Immature natural killer cell (primary cell): Measurements from ENCODE around the gene XPA. TPM values are rescaled to one million over a fixed set of nuclear protein-coding genes. Genes with fewer than 3 reads are reported as not detected.
"Not testable (repeated sequence)": the region's sequence is repeated elsewhere in the genome, so short reads cannot be mapped to it uniquely, and the experiment has no call there.

Source experiments
- DNase-seq, 3 donors: peaks; one replicate each; pipeline ENCODE4 v3.0.0; 2022; ENCODE audit warnings: mixed read lengths in 1 of 3
- H3K27ac Mint-ChIP-seq, 6 donors: one replicate each; pipeline ENCODE4 v1.8.0; 2020; ENCODE audit warnings: mixed read lengths in 6 of 6, mild to moderate bottlenecking in 5 of 6, inconsistent platforms in 4 of 6, moderate library complexity in 3 of 6
- H3K27me3 Mint-ChIP-seq, 3 donors: one replicate each; pipeline ENCODE4 v1.8.0; 2020 to 2021; ENCODE audit warnings: low read depth in 3 of 3, mild to moderate bottlenecking in 3 of 3, mixed read lengths in 3 of 3, moderate library complexity in 3 of 3, inconsistent platforms in 1 of 3
- H3K36me3 Mint-ChIP-seq, 3 donors: one replicate each; pipeline ENCODE4 v1.8.0; 2020; ENCODE audit warnings: mixed read lengths in 3 of 3, inconsistent platforms in 2 of 3, mild to moderate bottlenecking in 2 of 3
- H3K4me1 Mint-ChIP-seq, 2 donors: one replicate each; pipeline ENCODE4 v1.8.0; 2020; ENCODE audit warnings: inconsistent platforms in 2 of 2, mild to moderate bottlenecking in 2 of 2, mixed read lengths in 2 of 2, moderate library complexity in 1 of 2
- H3K4me3 Mint-ChIP-seq, 5 donors: one replicate each; pipeline ENCODE4 v1.8.0; 2020; ENCODE audit warnings: mild to moderate bottlenecking in 5 of 5, mixed read lengths in 5 of 5, inconsistent platforms in 3 of 5, moderate library complexity in 3 of 5
- H3K9me3 Mint-ChIP-seq, 6 donors: one replicate each; pipeline ENCODE4 v1.8.0; 2020; ENCODE audit warnings: mild to moderate bottlenecking in 6 of 6, mixed read lengths in 6 of 6, inconsistent platforms in 4 of 6, moderate library complexity in 3 of 6
- polyA plus RNA-seq, 3 donors: library from polyadenylated mRNA; unstranded; fragments of 300-500 nt; fragmentation: Illumina TruSeq; gene quantifications; one replicate each; pipeline ENCODE4 v1.2.3, GENCODE V29; 2021

XPA gene
- polyA plus RNA-seq, 3 donors from 2014 or later = 32.2 to 36.5 (median 32.5) TPM

- no peak overlapping the region for H3K4me3 Mint-ChIP-seq
- peaks cover 0 to 5% (median 0%) of the 10 kb centered on the region in 3 donors for H3K36me3 Mint-ChIP-seq
- DNase-seq = no peak
- peaks cover 0 to 6% (median 4%) of the 10 kb centered on the region in 3 donors for H3K27me3 Mint-ChIP-seq
- H3K4me1 Mint-ChIP-seq = no peaks in the 10 kb centered on the region
- H3K27ac Mint-ChIP-seq = no peak overlapping the region
- peaks cover 0 to 5% (median 4%) of the 10 kb centered on the region in 6 donors for H3K9me3 Mint-ChIP-seq
Measured at GRCh38 chr9:97717866-97718265, 20.7 kb upstream of the XPA start.

DNA sequence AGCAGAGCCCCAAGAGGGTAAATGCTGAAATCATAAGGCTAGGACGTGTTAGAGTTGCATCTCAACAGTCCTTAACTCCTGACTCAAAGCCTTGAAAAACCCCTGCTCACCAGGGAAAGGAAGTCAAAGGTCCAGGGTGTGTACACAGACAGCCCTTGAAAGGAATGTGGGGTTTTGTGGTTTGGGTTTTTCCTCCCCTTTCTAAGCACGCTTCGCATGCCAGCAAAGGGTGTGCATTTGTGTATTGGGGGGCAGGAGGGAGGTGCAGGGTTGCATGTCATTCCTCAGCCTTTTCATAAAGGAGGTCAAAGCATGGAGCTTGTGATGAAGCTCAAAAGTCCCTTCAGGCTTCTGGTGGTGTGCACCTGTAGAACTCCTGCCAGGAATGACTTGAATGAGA lies 17.3 kb upstream of the XPA start:
- Mint-ChIP-seq H3K9me3 (no peaks in the 10 kb centered on the region), H3K4me1 (peaks cover 12 to 14% of the 10 kb centered on the region in 2 donors), H3K4me3 (no peak overlapping the region), H3K27ac (no peak overlapping the region), H3K36me3 (peaks cover 0 to 2% (median 0%) of the 10 kb centered on the region in 3 donors), H3K27me3 (peaks cover 0 to 6% (median 6%) of the 10 kb centered on the region in 3 donors)
- DNase-seq = no peak

DNA sequence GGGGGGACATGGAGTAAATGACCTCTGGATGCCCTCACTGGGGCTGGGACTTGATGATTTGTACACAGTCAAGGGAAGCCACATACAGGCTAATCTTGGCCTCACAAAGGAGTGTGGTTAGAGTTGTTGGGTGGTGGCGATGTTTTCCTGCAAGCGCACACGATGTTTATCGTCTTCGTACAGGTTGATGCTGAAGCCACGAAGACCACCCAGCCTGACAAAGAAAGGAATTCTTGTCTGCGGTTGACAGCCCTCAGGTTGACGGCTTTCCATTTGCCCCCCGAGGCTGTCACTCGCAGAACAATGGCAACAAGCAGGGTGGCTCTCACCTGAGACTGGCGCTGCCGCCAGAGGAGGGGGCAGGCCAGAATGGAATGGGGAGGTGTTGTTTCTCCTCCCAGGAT lies 14.1 kb upstream of the XPA start:
- DNase-seq = peak in 2 of 3 donors; percentile 19 to 23
- Mint-ChIP-seq H3K36me3 (peaks cover 0 to 2% (median 0%) of the 10 kb centered on the region in 3 donors), H3K4me1 (peaks cover 15 to 19% of the 10 kb centered on the region in 2 donors), H3K27ac (peak overlapping the region in 2 of 6 donors; percentile 60 to 76), H3K27me3 (peaks cover 3 to 9% (median 5%) of the 10 kb centered on the region in 3 donors), H3K9me3 (no peaks in the 10 kb centered on the region), H3K4me3 (peak overlapping the region in 4 of 5 donors; percentile 24 to 43 (median 31))

- H3K4me3 Mint-ChIP-seq = peak overlapping the region in 4 of 5 donors; percentile 24 to 43 (median 31)
- H3K36me3 Mint-ChIP-seq = peaks cover 0 to 2% (median 0%) of the 10 kb centered on the region in 3 donors
- peaks cover 4 to 9% (median 5%) of the 10 kb centered on the region in 3 donors for H3K27me3 Mint-ChIP-seq
- H3K4me1 Mint-ChIP-seq = peaks cover 22 to 25% of the 10 kb centered on the region in 2 donors
- DNase-seq = peak; percentile 57 to 65 (median 62)
- H3K9me3 Mint-ChIP-seq = no peaks in the 10 kb centered on the region
- H3K27ac Mint-ChIP-seq = peak overlapping the region in 1 of 6 donors; percentile 76
Measured at GRCh38 chr9:97710356-97711222, 13.4 kb upstream of the XPA start.

DNA sequence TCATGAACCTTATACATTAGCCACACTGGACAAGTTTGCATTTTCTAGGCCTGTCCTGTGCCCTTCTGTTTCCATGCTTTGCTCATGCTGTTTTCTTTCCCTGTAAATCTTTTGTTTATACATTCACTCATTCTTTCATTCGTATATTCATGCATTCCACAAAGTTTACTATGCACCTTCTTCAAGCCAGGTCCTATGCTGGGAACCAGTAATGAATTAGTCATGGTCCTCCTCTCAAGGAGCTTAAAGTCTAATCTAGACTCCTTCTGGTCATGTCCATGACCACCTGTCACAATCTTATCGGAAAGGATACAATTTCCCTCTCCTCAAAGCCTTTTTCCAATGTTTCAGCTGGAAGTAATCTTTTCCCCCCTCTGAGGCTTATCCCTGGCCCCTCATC lies 9.1 kb upstream of the XPA start:
- H3K36me3 Mint-ChIP-seq = no peaks in the 10 kb centered on the region

GRCh38 chr9:97705354-97705950 lies 8.3 kb upstream of the XPA start:
- H3K36me3 Mint-ChIP-seq = no peaks in the 10 kb centered on the region
- H3K4me3 Mint-ChIP-seq = no peak overlapping the region
- H3K27ac Mint-ChIP-seq = no peak overlapping the region
- H3K27me3 Mint-ChIP-seq = peaks cover 3 to 8% (median 6%) of the 10 kb centered on the region in 3 donors
- H3K9me3 Mint-ChIP-seq = no peaks in the 10 kb centered on the region
- peak in 1 of 3 donors; percentile 28 for DNase-seq
- peaks cover 14 to 19% of the 10 kb centered on the region in 2 donors for H3K4me1 Mint-ChIP-seq

More for the DNA sequence above, 9.1 kb upstream of the XPA start:
- Mint-ChIP-seq H3K27ac (no peak overlapping the region), H3K9me3 (no peaks in the 10 kb centered on the region), H3K4me3 (no peak overlapping the region), H3K4me1 (peaks cover 22 to 26% of the 10 kb centered on the region in 2 donors), H3K27me3 (peaks cover 4 to 8% (median 5%) of the 10 kb centered on the region in 3 donors)
- DNase-seq = no peak

DNA sequence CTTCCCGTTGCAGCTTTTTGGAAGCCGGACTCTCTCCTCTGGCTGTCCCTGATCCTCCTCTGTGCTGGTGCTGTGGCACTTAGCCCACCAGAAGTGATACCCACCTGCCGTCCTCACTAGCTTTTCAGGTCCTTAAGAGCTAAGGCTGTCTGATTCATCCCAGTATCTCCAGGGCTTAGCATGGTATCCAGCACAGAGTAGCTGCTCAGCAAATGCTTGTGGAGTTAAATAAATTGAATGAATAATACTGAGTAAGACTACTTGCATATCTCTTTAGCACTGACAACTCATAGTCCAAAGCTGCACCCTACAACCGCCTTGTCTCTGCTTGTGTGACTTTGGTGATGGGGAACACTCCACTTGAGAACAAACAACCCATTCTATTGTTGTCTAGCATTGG lies 7.7 kb upstream of the XPA start:
- DNase-seq = no peak
- Mint-ChIP-seq H3K27me3 (peaks cover 3 to 8% (median 4%) of the 10 kb centered on the region in 3 donors), H3K27ac (no peak overlapping the region), H3K4me3 (no peak overlapping the region), H3K9me3 (peaks cover 0 to 2% (median 0%) of the 10 kb centered on the region in 6 donors), H3K4me1 (peaks cover 12 to 17% of the 10 kb centered on the region in 2 donors), H3K36me3 (no peaks in the 10 kb centered on the region)

DNA sequence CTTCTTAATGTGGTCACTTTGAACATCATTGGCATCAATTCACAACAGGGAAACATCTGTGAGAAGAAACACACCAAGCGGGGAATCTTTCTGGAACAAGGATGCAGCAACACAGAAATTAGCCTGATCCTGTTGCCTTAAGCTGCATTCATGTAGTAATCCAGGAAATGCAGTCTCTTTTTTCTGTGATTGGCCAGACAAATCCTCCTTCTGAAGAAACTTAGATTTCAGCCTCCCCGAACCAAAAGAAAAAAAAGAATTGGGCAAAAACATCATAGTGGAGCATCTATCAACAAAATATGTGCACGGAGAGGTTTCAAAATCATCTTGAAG lies 7.2 kb upstream of the XPA start:
- no peak for DNase-seq
- Mint-ChIP-seq H3K9me3 (peaks cover 0 to 2% (median 0%) of the 10 kb centered on the region in 6 donors), H3K4me1 (peaks cover 12 to 17% of the 10 kb centered on the region in 2 donors), H3K36me3 (no peaks in the 10 kb centered on the region), H3K4me3 (no peak overlapping the region), H3K27me3 (peaks cover 3 to 8% (median 6%) of the 10 kb centered on the region in 3 donors), H3K27ac (peak overlapping the region in 1 of 6 donors; percentile 21)

- H3K27ac Mint-ChIP-seq = peak overlapping the region in 2 of 6 donors; percentile 21 to 79
- H3K27me3 Mint-ChIP-seq = peaks cover 3 to 8% (median 6%) of the 10 kb centered on the region in 3 donors
- H3K4me1 Mint-ChIP-seq = peaks cover 12 to 17% of the 10 kb centered on the region in 2 donors
- no peaks in the 10 kb centered on the region for H3K36me3 Mint-ChIP-seq
- H3K4me3 Mint-ChIP-seq = no peak overlapping the region
- H3K9me3 Mint-ChIP-seq = peaks cover 0 to 2% (median 0%) of the 10 kb centered on the region in 6 donors
- DNase-seq = no peak
Measured at GRCh38 chr9:97703437-97704344, 6.6 kb upstream of the XPA start.

- not testable (repeated sequence) for H3K9me3 Mint-ChIP-seq, DNase-seq, H3K36me3 Mint-ChIP-seq, H3K4me3 Mint-ChIP-seq
- Mint-ChIP-seq H3K4me1 (peaks cover 28 to 30% of the 10 kb centered on the region in 2 donors), H3K27ac (peak overlapping the region in 1 of 6 donors; percentile 9), H3K27me3 (peaks cover 4 to 12% (median 6%) of the 10 kb centered on the region in 3 donors)
Measured at GRCh38 chr9:97699824-97700223, 2.7 kb upstream of the XPA start.

GRCh38 chr9:97699281-97699680 lies 2.1 kb upstream of the XPA start:
- not testable (repeated sequence) for H3K4me3 Mint-ChIP-seq, DNase-seq, H3K9me3 Mint-ChIP-seq, H3K36me3 Mint-ChIP-seq
- H3K27me3 Mint-ChIP-seq = peaks cover 4 to 11% (median 6%) of the 10 kb centered on the region in 3 donors
- H3K4me1 Mint-ChIP-seq = peaks cover 34 to 36% of the 10 kb centered on the region in 2 donors
- H3K27ac Mint-ChIP-seq = peak overlapping the region in 1 of 6 donors; percentile 34

- H3K27ac Mint-ChIP-seq = peak overlapping the region in 1 of 6 donors; percentile 34
Measured at GRCh38 chr9:97698865-97699264, 1.7 kb upstream of the XPA start.

DNA sequence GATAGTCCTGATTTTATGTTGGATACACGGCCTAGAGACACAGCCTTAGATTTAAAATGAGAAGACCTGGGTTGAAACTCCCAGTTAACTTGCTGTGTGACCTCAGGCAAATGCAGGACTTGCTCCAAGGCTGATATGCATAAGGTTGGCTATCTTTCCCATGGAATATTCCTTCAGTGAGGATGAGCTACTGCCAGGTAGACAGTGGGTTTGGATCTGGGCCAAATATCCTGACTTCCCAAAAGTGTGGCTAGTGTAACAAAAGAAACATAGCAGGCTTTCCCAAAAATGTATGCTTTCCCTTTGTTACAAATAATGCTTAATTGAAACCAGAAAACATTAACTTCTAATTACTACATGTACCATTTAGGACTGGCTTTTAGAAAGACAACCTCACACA lies 697 bp upstream of the XPA start:
- peak in 1 of 3 donors; percentile 6 for DNase-seq
- Mint-ChIP-seq H3K4me3 (peak overlapping the region; percentile 86 to 94 (median 88)), H3K27me3 (peaks cover 5 to 10% (median 6%) of the 10 kb centered on the region in 3 donors), H3K4me1 (peaks cover 42 to 50% of the 10 kb centered on the region in 2 donors), H3K27ac (peak overlapping the region; percentile 87 to 98 (median 97)), H3K36me3 (peaks cover 0 to 7% (median 3%) of the 10 kb centered on the region in 3 donors), H3K9me3 (peaks cover 0 to 2% (median 0%) of the 10 kb centered on the region in 6 donors)

More at GRCh38 chr9:97698865-97699264, 1.7 kb upstream of the XPA start:
- DNase-seq = no peak
- Mint-ChIP-seq H3K27me3 (peaks cover 4 to 8% (median 6%) of the 10 kb centered on the region in 3 donors), H3K4me3 (peak overlapping the region in 1 of 5 donors; percentile 16), H3K36me3 (no peaks in the 10 kb centered on the region), H3K9me3 (peaks cover 0 to 2% (median 0%) of the 10 kb centered on the region in 6 donors), H3K4me1 (peaks cover 38 to 40% of the 10 kb centered on the region in 2 donors)
